ENCODE measurements around the gene ACOT7. TPM values are rescaled to one million over a fixed set of nuclear protein-coding genes. Genes with fewer than 3 reads are reported as not detected.
"Not testable (repeated sequence)": the region's sequence is repeated elsewhere in the genome, so short reads cannot be mapped to it uniquely, and the experiment has no call there.

Gene ACOT7
- total and polyA plus RNA-seq, 2 of the 13 experiments (the other 11 are each of a cell fraction or from before 2014, with no cell fraction given): 33.0 to 55.8 TPM

- H3K9ac ChIP-seq (ENCODE audit: insufficient read depth, low read depth, low read length); DNase-seq (ENCODE audit: low spot score); H3K27ac ChIP-seq (ENCODE audit: extremely low read length, insufficient read depth, low read length); in situ Hi-C loops (cut with HindIII; ENCODE audit: extremely low pct_ligation_motif_present, low pct_unique_long_range_greater_than_20kb); H4K20me1 ChIP-seq (ENCODE audit: insufficient read depth, low read length); H3K79me2 ChIP-seq (ENCODE audit: insufficient read depth, low read length); CTCF ChIA-PET (ENCODE audit: low intra/inter-chr PET ratio, low total read pairs); BruUV-seq (replicated peaks); POLR2A ChIA-PET; H2AFZ ChIP-seq (ENCODE audit: low read length); intact Hi-C loops (cut with micrococcal nuclease; ENCODE audit: unreplicated experiment); H3K36me3 ChIP-seq (replicated peaks in 1 of 2; ENCODE audit: control insufficient read depth in 1 of 2, insufficient read depth in 2 of 2, low read length in 2 of 2); H3K9me3 ChIP-seq (ENCODE audit: low read length); H3K4me3 ChIP-seq (replicated peaks in 1 of 3; ENCODE audit: insufficient read depth in 1 of 3, low read depth in 2 of 3, low read length in 3 of 3): not testable (repeated sequence)
- Histone ChIP-seq H3K4me1 (ENCODE audit: insufficient read depth, low read length) (peaks cover 21% of the 10 kb centered on the region), H3K27me3 (ENCODE audit: control insufficient read depth in 1 of 2, insufficient read depth in 2 of 2, low read length in 2 of 2) (peaks cover 18 to 64% of the 10 kb centered on the region in 2 experiments), H3K4me2 (ENCODE audit: low read depth, low read length) (peak overlapping the region; percentile 27)
- FAIRE-seq (peak; percentile 32), ATAC-seq (peak; percentile 16; the same call in 2 of the 3 replicates)
- peak; percentile 66 for TF ChIP-seq ZNF629 (CRISPR knock-in tag; conservative IDR thresholded peaks at IDR 0.05)
- 0 out of 2 replicates have a peak, but pooled peaks have one; percentile 13 for TF ChIP-seq ZNF770 (CRISPR knock-in tag; IDR thresholded peaks at IDR 0.05)
- TF ChIP-seq NR2F1 (CRISPR knock-in tag; IDR thresholded peaks at IDR 0.05): peak in 1 of 2 experiments; percentile 53; a peak in 1 of 4 replicates
- TF ChIP-seq NR2F6 (IDR thresholded peaks at IDR 0.05): peak; percentile 65
- peak; percentile 86 for TF ChIP-seq NR2F6 (CRISPR knock-in tag; IDR thresholded peaks at IDR 0.05)
- peak; percentile 47; the same call in 1 of the 2 replicates for TF ChIP-seq ZNF281 (CRISPR knock-in tag; IDR thresholded peaks at IDR 0.05; ENCODE audit: borderline replicate concordance)
- peak; percentile 58 for TF ChIP-seq ZNF768 (CRISPR knock-in tag; IDR thresholded peaks at IDR 0.05)
- 4% methylated on average over 6 of the region's 13 CpGs for WGBS (ENCODE audit: low lambda C conversion rate)
Measured at GRCh38 chr1:6431645-6432579, 38.3 kb upstream of the ACOT7 start.

Data from HepG2 (cell line).